Stimulated activated CD4-positive, alpha-beta T cell treated with anti-CD3 and anti-CD28 coated beads, Interleukin-2, amount 100 ng/mL, for 4 hours (primary cell): Measurements from ENCODE around the gene ANO9.
A peak's percentile ranks its signal among the peaks of the same experiment; 100 is the strongest.
"Not testable (repeated sequence)": the region's sequence is repeated elsewhere in the genome, so short reads cannot be mapped to it uniquely, and the experiment has no call there.

Experiments
- DNase-seq: peaks from one replicate; pipeline ENCODE4 v3.0.0-alpha.2; 2020; ENCODE audit warnings: low read depth

ANO9 gene

DNA sequence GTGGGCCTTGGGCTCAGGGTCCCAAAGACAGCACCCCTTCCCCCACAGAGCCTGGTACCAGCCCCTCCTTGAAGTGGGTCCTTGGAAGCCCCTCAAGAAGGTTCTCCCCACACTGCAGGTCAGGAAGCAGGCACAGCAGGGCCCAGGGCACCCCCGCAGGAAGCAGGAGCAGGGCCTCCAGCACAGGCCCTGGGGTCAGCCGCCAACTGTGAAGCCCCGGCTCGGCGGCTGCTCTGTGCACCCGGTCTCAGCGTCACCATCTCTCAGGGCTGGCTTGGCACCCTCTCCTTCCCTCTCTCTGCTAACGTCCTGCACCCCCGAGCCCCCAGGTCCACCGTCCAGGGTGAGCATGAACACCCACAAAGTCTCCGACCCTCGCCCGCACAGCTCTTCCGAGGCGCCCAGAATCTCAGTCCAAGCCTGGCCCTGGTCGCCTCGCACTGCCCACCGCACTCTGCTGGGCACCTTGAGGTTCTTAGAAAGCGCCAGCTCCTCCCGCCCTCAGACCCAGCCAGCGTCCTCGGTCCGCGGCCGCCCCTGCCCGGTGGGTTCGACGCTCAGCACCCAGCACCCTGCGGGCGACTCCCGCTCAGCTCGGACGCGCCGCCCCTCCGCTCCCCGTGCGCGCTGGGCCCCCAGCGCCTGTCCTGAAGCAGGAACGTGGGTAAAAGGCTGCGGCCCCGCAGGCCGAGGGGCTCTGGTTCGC is 25.6 kb downstream of the ANO9 start:
- no peak for DNase-seq

DNA sequence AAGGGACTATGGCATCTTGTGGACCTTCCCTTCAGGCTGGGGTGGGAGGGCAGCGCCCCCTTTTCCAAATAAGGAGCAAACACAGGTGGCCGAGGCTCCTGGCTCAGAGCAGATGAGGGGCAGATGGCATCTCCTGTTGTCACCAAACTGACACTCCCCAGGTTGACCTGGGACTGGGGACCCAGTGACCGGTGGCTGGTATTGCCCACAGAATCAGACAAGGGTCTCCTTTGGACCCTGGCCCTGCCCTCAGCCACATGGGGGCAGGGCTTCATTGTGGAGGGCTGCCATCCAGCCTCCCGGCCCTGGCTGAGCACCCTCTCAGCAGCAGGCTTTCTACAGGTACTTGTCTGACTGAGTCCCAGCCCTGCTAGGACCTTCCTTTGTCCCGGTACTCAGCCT is 26.2 kb downstream of the ANO9 start:
- no peak for DNase-seq

DNA sequence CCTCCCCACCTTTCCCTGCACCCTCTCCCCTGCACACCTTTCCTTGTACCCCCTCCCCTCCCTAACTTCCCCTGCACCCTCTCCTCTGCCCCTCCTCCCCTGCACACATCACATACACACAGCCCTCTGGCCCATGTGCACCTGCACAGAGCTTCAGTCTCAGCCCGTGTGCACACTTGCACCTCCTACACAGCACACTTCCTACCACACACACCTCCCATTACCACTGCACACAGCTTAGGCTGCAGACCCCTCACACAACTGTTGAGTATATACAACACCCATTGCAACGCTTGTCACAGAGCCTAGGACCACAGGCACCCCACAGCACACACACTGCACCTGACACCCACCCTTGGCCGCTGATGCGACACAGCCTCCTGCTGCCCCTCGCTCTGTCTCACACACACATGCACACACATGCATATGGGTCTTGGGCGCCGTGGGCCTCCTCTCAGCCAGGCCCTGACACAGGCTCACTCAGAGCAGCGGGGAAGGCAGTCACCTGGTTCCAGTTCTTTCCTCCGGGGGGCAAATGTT is 27.4 kb downstream of the ANO9 start:
- no peak for DNase-seq

DNA sequence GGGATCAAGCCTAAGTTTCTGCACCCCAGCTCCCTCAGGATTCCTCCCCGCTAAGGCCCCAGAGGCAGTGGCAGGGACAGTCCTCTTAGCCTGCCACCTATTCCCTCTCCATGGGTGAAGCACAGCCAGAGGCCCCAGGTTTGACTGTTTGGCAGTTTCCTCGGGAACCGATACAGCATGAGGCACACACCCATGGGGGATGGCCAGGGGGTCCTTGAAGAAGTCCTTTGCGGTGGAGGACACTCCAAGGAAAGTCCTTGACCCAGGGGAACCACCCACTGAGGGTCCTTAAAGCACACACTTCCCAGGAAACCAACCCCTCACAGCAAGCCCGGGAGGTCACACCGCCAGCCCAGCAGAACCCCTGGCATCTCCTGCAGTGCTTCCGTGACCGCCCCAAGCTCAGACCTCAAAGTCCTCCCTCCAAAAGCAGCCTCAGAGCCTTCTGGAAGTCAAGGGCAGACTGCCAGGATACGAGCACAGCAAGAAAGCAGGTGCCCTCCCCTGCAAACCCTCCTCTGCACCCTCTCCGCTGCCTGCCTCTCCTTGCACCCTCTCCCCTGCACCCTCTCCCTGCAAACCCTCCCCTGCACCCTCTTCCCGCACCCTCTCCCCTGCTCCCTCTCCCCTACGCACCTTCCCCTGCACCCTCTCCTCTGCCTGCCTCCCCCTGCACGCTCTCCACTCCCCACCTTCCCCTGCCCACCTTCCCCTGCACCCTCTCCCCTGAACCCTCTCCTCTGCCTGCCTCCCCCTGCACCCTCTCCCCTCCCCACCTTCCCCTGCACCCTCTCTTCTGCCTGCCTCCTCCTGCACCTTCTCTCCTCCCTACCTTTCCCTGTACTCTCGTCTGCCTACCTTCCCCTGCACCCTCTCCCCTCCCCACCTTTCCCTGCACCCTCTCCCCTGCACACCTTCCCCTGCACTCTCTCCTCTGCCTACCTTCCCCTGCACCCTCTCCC is 28.4 kb downstream of the ANO9 start:
- DNase-seq = no peak

DNA sequence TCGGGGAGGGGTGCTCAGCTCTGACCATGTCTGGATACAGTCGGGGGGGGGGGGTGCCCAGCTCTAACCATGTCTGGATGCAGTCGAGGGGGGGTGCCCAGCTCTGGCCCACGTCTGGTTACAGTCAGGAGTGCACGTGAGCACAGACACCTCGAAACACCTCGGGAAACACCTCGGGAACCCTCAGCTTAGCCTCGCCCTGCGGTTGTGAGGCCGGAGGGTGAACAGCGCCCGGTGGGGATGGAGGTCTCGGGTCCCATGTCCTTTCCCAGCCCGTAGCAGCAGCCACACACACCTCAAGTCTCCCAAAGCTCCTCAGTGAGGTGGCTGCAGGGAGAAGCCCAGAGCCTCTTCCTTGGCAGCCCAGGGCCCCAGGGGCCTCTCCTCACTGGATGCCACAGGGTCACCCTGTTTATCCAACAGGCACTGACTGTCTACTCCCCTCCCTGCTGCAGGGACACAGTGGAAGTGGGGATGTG is 29.1 kb downstream of the ANO9 start:
- no peak for DNase-seq

- not testable (repeated sequence) for DNase-seq
These were observed 30.3 kb downstream of the ANO9 start for GRCh38 chr11:411520-411919.

DNA sequence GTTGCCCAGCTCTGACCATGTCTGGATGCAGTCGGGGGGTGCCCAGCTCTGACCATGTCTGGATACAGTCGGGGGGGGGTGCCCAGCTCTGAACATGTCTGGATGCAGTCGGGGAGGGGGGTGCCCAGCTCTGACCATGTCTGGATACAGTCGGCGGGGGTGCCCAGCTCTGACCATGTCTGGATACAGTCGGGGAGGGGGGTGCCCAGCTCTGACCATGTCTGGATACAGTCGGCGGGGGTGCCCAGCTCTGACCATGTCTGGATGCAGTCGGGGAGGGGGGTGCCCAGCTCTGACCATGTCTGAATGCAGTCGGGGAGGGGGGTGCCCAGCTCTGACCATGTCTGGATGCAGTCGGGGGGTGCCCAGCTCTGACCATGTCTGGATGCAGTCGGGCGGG is 31.1 kb downstream of the ANO9 start:
- not testable (repeated sequence) for DNase-seq

GRCh38 chr11:409600-410483 is 32.0 kb downstream of the ANO9 start:
- DNase-seq = no peak

DNA sequence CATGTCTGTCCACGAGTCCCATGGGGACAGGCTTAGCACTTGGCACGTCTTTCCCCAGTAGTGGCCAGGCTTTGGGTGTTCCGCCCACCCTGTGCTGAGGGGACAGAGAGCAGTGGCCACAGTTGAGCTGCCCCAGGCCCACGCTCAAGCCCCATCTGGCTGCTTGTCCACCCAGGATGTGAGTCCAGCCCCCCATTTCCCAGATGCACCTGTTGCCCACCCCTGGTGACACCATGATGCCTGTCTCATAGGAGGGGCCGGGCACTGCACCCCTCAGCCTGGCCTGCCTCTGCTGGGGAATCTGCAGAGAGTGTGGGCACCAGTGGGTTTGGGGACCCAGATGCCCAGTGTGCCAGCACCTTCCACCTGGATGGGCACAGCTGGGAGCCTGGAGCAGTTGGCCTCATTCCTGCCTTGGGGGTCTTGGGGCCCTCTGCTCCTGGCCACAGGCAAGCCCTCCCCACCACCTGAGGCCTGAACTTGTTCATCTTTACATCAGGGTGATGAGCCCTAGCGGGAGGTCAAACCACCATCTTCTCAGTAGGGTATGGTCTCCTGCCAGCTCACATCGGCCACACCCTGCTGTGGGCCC is 32.7 kb downstream of the ANO9 start:
- DNase-seq = no peak

GRCh38 chr11:408154-409007 is 33.4 kb downstream of the ANO9 start:
- no peak for DNase-seq

DNA sequence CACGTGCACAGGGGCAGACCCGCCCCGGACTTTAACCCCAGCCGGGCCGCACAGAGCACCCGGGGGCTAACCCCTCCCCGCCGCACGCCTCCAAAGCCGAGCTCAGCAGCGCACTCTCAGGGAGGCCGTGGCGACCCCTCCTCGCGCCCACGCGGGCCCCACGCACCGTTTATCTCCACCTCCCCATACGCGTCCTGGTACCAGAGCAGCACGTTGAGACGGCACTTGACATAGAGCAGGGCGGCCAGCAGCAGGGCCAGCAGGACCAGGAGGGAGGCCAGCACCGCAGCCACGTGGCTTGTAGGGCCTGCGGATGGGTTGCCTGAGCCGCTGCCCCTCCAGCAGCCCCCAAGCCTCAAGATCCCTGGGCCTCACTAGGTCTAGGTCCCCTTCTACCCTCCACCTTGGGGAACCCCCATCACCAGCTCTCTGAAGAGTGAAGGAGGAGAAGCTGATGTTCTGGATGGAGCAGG is 34.1 kb downstream of the ANO9 start:
- no peak for DNase-seq

DNA sequence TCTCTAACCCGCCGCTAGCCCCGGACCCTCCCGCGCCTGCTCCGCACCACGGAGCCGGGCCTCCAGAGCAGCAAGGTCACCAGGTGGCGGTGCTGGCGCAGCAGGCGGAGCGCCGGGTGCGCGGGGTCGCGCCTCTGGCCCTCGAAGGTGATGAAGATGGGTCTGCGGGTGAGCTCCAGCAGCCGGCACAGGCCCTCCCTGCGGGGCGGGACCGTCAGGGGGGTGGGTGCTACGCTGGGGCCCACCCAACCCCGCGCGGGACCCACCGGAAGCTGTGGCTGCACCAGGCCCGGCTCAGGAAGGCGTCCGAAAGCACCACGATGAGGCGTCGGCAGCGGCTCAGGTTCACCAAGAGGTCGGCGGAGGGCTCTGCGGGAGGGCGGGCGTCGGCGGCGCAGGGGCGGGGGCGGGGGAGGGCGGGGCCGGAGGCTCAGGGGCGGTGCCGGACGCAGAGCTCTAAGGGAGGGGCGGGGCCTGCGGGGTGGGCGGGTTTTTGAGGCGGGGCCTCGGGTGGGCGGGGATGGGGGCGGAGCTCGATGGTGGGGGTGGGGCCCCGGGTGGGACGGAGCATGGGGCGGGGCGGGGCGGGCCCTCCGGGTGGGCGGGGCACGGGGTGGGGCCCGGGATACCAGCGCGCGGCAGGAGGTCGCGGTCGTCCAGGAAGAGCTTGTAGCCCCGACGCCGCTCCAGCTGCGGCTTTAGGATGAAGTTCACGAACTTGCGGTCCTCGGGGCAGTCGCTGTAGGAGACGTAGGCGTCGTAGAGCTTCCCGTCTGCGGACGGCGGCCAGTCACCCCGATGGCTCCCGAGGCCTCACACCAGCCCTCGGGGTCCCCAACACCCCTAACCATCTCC is 34.8 kb downstream of the ANO9 start:
- peak; percentile 80 for DNase-seq

GRCh38 chr11:405954-406795 is 35.6 kb downstream of the ANO9 start:
- DNase-seq = no peak

GRCh38 chr11:405323-405953 is 36.4 kb downstream of the ANO9 start:
- no peak for DNase-seq

DNA sequence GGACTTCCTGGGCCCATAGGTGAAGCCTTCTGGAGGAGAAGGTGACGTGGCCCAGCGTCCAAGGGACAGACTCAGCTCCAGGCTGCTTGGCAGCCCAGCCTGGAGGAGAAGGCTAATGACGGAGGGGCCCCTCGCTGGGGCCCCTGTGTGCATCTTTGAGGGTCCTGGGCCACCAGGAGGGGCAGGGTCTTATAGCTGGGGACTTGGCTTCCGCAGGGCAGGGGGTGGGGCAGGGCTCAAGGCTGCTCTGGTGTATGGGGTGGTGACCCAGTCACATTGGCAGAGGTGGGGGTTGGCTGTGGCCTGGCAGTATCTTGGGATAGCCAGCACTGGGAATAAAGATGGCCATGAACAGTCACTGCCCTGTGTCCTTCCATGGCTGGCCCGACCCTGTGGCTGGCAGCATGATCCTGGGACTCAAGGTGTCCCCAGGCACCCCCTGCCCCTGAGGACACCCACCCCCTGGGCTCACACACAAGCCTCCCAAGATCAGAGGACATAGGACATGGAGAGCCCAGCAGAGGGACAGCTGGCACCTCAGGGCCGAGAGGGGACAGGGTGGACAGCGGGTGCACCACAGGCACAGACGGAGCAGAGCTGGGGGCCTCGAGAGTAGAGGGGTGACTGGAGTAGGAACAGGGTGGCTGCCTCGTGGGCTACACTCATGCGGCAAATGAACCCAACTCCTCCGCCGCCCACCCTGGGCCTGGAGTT is 37.1 kb downstream of the ANO9 start:
- DNase-seq = no peak

DNA sequence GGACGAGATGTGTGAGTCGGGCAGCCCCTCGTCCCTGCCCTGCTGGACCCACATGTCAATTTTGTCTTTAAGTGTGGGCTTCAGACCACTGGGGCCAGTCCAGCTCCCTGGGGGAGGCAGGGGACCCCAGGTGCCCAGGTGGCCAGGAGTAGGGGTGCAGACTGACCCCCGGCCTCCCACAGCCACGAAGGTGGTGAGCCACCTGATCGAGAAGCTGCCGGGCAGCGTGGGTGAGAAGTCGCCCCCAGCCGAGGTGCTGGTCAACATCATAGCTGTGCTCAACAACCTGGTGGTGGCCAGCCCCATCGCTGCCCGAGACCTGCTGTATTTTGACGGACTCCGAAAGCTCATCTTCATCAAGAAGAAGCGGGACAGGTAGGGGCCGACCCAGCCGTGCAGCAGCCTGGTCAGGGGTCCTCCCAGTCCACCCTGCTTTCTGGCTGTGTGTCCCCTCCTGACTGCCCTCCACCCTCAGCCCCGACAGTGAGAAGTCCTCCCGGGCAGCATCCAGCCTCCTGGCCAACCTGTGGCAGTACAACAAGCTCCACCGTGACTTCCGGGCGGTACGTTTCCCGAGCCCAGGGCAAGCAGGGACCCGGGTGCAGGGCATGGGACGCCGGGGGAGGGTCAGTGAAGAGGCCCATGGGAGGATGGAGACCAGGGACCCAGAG is 37.9 kb downstream of the ANO9 start:
- DNase-seq = no peak
